Purkinje cell (primary cell): ENCODE measurements around the gene MGAT4A. TPM values are rescaled to one million over a fixed set of nuclear protein-coding genes. Genes with fewer than 3 reads are reported as not detected.

Experiments used
- polyA plus RNA-seq: library from polyadenylated mRNA; unstranded; fragments of >200 nt; fragmentation: Nextera tagmentation; gene quantifications from 2 replicates; pipeline ENCODE4 v1.2.1, GENCODE V29; 2014

The MGAT4A gene
- 98.7 and 117 TPM in 2 replicates for polyA plus RNA-seq

DNA sequence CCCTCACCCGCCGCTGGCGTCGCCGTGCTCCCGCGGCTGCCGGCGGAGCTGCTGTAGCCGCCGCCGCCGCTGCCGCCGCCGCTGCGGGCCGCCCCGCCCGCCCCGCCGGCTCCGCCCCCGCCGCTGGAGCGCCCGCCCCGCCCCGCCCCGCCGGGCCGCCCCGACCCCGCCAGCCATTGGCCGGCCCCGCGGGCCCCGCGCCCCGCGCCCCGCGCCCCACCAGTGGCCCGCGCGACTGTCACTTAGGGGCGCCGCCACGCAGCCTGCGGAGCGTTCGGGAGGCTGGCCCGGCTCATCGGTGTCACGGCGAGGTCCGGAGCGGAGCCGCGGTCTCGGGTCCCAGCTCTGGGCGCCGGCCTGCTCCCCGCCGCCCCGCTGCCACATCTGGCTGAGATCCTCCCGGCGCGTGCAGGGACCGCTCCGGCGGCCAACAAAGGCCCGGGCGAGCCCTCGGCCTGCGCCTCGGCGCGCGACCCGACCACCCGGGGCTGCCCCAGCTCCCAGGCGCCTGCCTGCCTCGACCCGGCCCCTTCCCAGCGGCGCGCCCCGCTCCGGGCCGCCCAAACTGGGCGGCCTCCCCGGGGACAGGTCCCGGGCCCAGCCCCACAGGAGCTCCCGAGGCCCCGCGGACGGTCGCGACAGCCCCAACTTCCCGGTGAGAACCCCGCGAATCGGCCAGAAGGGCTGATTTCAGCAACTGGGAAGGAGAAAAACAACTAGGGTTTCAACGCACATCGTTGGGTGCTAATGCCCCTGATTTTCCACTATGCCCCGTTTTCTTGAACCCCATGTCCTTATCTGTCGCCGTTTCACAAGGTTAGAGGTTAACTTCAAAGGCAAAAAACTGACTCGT lies at the start of gene MGAT4A:
Gene MGAT4A, minus strand, starts transcription at position 92 of the 853 bp plus-strand sequence. CDS start 4,800 bp downstream, outside the sequence.

GRCh38 chr2:98608116-98608961 lies 122.6 kb downstream of the MGAT4A start, which contains the start of the genes COA5 and UNC50:
COA5 (minus strand) TSS chr2:98608512; CDS start chr2:98608405, 107 bp downstream.
UNC50 (plus strand) TSS chr2:98608589; CDS start chr2:98609760, 1,171 bp downstream.

Other genes starting within 250 kb of the MGAT4A start
- 85.4 and 91.9 TPM in 2 replicates for gene COA5, start 122.6 kb downstream of the MGAT4A start, polyA plus RNA-seq
- gene UNC50, start 122.5 kb downstream of the MGAT4A start, polyA plus RNA-seq: 113 and 126 TPM in 2 replicates
- 0.27 and 7.3 TPM in 2 replicates for gene CRACDL, start 205.1 kb upstream of the MGAT4A start, polyA plus RNA-seq